Memory B cell (primary cell): ENCODE results near the gene SRPK2.
A peak's percentile ranks its signal among the peaks of the same experiment; 100 is the strongest.
"Not testable (repeated sequence)": the region's sequence is repeated elsewhere in the genome, so short reads cannot be mapped to it uniquely, and the experiment has no call there.

Experiments used
- ATAC-seq: fragments of 150-1000 bp; cut with Tn5 transposase; 2 replicates; pipeline ENCODE4 v1.10.0; 2021; ENCODE audit warnings: low read depth, mild to moderate bottlenecking, moderate library complexity
- DNase-seq, 2 donors: peaks; one replicate each; pipeline ENCODE4 v3.0.0; 2022; ENCODE audit warnings: low spot score in 2 of 2
- H3K27ac Mint-ChIP-seq: one replicate; pipeline ENCODE4 v1.8.0; 2022; ENCODE audit warnings: mild to moderate bottlenecking, moderate library complexity, mixed read lengths
- H3K27me3 Mint-ChIP-seq: one replicate; pipeline ENCODE4 v1.8.0; 2022; ENCODE audit warnings: mixed read lengths
- H3K36me3 Mint-ChIP-seq: one replicate; pipeline ENCODE4 v1.8.0; 2022; ENCODE audit warnings: mild to moderate bottlenecking, mixed read lengths
- H3K4me1 Mint-ChIP-seq: one replicate; pipeline ENCODE4 v1.8.0; 2022; ENCODE audit warnings: mixed read lengths
- H3K4me3 Mint-ChIP-seq: one replicate; pipeline ENCODE4 v1.8.0; 2022; ENCODE audit warnings: mild to moderate bottlenecking, moderate library complexity, mixed read lengths
- H3K9me3 Mint-ChIP-seq: one replicate; pipeline ENCODE4 v1.8.0; 2022; ENCODE audit warnings: mixed read lengths

SRPK2 gene

GRCh38 chr7:105399043-105399725 lies 10.5 kb upstream of the SRPK2 start:
- ATAC-seq (no peak), DNase-seq (no peak)
- no peaks in the 10 kb centered on the region for H3K9me3 Mint-ChIP-seq
- H3K4me3 Mint-ChIP-seq: no peak overlapping the region
- H3K36me3 Mint-ChIP-seq: no peaks in the 10 kb centered on the region
- peaks cover 8% of the 10 kb centered on the region for H3K4me1 Mint-ChIP-seq
- H3K27ac Mint-ChIP-seq: no peak overlapping the region
- no peaks in the 10 kb centered on the region for H3K27me3 Mint-ChIP-seq

GRCh38 chr7:105396566-105396965 lies 7.8 kb upstream of the SRPK2 start:
- Mint-ChIP-seq H3K4me1 (peaks cover 11% of the 10 kb centered on the region), H3K27me3 (no peaks in the 10 kb centered on the region), H3K27ac (peak overlapping the region; percentile 26), H3K9me3 (peaks cover 2% of the 10 kb centered on the region), H3K36me3 (no peaks in the 10 kb centered on the region), H3K4me3 (no peak overlapping the region)
- DNase-seq: no peak
- ATAC-seq: no peak

- DNase-seq: no peak
- H3K4me1 Mint-ChIP-seq: peaks cover 16% of the 10 kb centered on the region
- H3K27ac Mint-ChIP-seq: no peak overlapping the region
- no peaks in the 10 kb centered on the region for H3K27me3 Mint-ChIP-seq
- ATAC-seq: no peak
- H3K9me3 Mint-ChIP-seq: peaks cover 2% of the 10 kb centered on the region
- H3K36me3 Mint-ChIP-seq: peaks cover 1% of the 10 kb centered on the region
- H3K4me3 Mint-ChIP-seq: no peak overlapping the region
These were observed 2.7 kb upstream of the SRPK2 start for GRCh38 chr7:105391429-105391828.

GRCh38 chr7:105389889-105390288 lies 1.2 kb upstream of the SRPK2 start:
- Mint-ChIP-seq H3K27me3 (no peaks in the 10 kb centered on the region), H3K4me1 (peaks cover 18% of the 10 kb centered on the region), H3K9me3 (peaks cover 2% of the 10 kb centered on the region), H3K27ac (no peak overlapping the region), H3K36me3 (peaks cover 6% of the 10 kb centered on the region), H3K4me3 (peak overlapping the region; percentile 100)
- ATAC-seq (no peak), DNase-seq (no peak)

- peaks cover 2% of the 10 kb centered on the region for H3K9me3 Mint-ChIP-seq
- DNase-seq (peak; percentile 17 to 34), ATAC-seq (peak; percentile 23)
- peaks cover 8% of the 10 kb centered on the region for H3K36me3 Mint-ChIP-seq
- peak overlapping the region; percentile 100 for H3K4me3 Mint-ChIP-seq
- peaks cover 21% of the 10 kb centered on the region for H3K4me1 Mint-ChIP-seq
- peak overlapping the region; percentile 88 for H3K27ac Mint-ChIP-seq
- no peaks in the 10 kb centered on the region for H3K27me3 Mint-ChIP-seq
These were observed 448 bp upstream of the SRPK2 start for GRCh38 chr7:105389088-105389650.

GRCh38 chr7:105387508-105388355 lies 989 bp downstream of the SRPK2 start:
- H3K27ac Mint-ChIP-seq: peak overlapping the region; percentile 81
- peak; percentile 36 to 45 for DNase-seq
- H3K4me1 Mint-ChIP-seq: peaks cover 23% of the 10 kb centered on the region
- peaks cover 8% of the 10 kb centered on the region for H3K36me3 Mint-ChIP-seq
- H3K4me3 Mint-ChIP-seq: peak overlapping the region; percentile 94
- no peaks in the 10 kb centered on the region for H3K27me3 Mint-ChIP-seq
- peak; percentile 65 for ATAC-seq
- H3K9me3 Mint-ChIP-seq: no peaks in the 10 kb centered on the region

- Mint-ChIP-seq H3K36me3 (peaks cover 10% of the 10 kb centered on the region), H3K4me3 (no peak overlapping the region), H3K27ac (no peak overlapping the region), H3K9me3 (peaks cover 3% of the 10 kb centered on the region), H3K27me3 (no peaks in the 10 kb centered on the region), H3K4me1 (peaks cover 36% of the 10 kb centered on the region)
- ATAC-seq: no peak
- DNase-seq: no peak
These were observed 10.8 kb downstream of the SRPK2 start for GRCh38 chr7:105377903-105378302.

GRCh38 chr7:105376908-105377533 lies 11.7 kb downstream of the SRPK2 start:
- Mint-ChIP-seq H3K36me3 (peaks cover 7% of the 10 kb centered on the region), H3K9me3 (peaks cover 3% of the 10 kb centered on the region), H3K27me3 (no peaks in the 10 kb centered on the region), H3K4me1 (peaks cover 35% of the 10 kb centered on the region), H3K27ac (peak overlapping the region; percentile 42), H3K4me3 (no peak overlapping the region)
- ATAC-seq: no peak
- no peak for DNase-seq

GRCh38 chr7:105369944-105370343 lies 18.8 kb downstream of the SRPK2 start:
- H3K4me1 Mint-ChIP-seq: peaks cover 24% of the 10 kb centered on the region
- peaks cover 12% of the 10 kb centered on the region for H3K36me3 Mint-ChIP-seq
- DNase-seq (no peak), ATAC-seq (no peak)
- H3K27ac Mint-ChIP-seq: peak overlapping the region; percentile 86
- H3K4me3 Mint-ChIP-seq: peak overlapping the region; percentile 9
- peaks cover 3% of the 10 kb centered on the region for H3K9me3 Mint-ChIP-seq
- H3K27me3 Mint-ChIP-seq: no peaks in the 10 kb centered on the region

- Mint-ChIP-seq H3K27ac (peak overlapping the region; percentile 74), H3K4me1 (peaks cover 22% of the 10 kb centered on the region), H3K4me3 (no peak overlapping the region), H3K36me3 (peaks cover 14% of the 10 kb centered on the region), H3K9me3 (no peaks in the 10 kb centered on the region), H3K27me3 (no peaks in the 10 kb centered on the region)
- DNase-seq (no peak), ATAC-seq (no peak)
These were observed 21.3 kb downstream of the SRPK2 start for GRCh38 chr7:105367458-105367857.

- H3K4me3 Mint-ChIP-seq: no peak overlapping the region
- H3K27me3 Mint-ChIP-seq: no peaks in the 10 kb centered on the region
- peaks cover 21% of the 10 kb centered on the region for H3K36me3 Mint-ChIP-seq
- H3K4me1 Mint-ChIP-seq: peaks cover 33% of the 10 kb centered on the region
- peaks cover 3% of the 10 kb centered on the region for H3K9me3 Mint-ChIP-seq
- ATAC-seq (no peak), DNase-seq (no peak)
- H3K27ac Mint-ChIP-seq: peak overlapping the region; percentile 74
These were observed 22.9 kb downstream of the SRPK2 start for GRCh38 chr7:105365541-105366534.

- H3K4me3 Mint-ChIP-seq: no peak overlapping the region
- H3K4me1 Mint-ChIP-seq: peaks cover 36% of the 10 kb centered on the region
These were observed 24.0 kb downstream of the SRPK2 start for GRCh38 chr7:105364684-105365083.

GRCh38 chr7:105363657-105364056 lies 25.1 kb downstream of the SRPK2 start:
- H3K4me3 Mint-ChIP-seq, H3K27me3 Mint-ChIP-seq, ATAC-seq, H3K9me3 Mint-ChIP-seq, DNase-seq: not testable (repeated sequence)
- Mint-ChIP-seq H3K36me3 (peaks cover 28% of the 10 kb centered on the region), H3K4me1 (peaks cover 38% of the 10 kb centered on the region), H3K27ac (peak overlapping the region; percentile 58)

More at GRCh38 chr7:105364684-105365083, 24.0 kb downstream of the SRPK2 start:
- DNase-seq (no peak), ATAC-seq (no peak)
- Mint-ChIP-seq H3K27me3 (no peaks in the 10 kb centered on the region), H3K36me3 (peaks cover 24% of the 10 kb centered on the region), H3K27ac (no peak overlapping the region), H3K9me3 (peaks cover 3% of the 10 kb centered on the region)
